Measurements from ENCODE around the gene TMPRSS6.

GRCh38 chr22:37080438-37080837, 29.1 kb downstream of the TMPRSS6 start:
- TF ChIP-seq CTCF (IDR thresholded peaks at IDR 0.05) (no peak), POLR2A (IDR thresholded peaks at IDR 0.05) (no peak)

Measured in right lobe of liver (tissue), 4 donors.